KOPT-K1 (cell line): ENCODE results near the gene NAA25.
"Not testable (repeated sequence)": the region's sequence is repeated elsewhere in the genome, so short reads cannot be mapped to it uniquely, and the experiment has no call there.

Source experiments
- H3K27ac ChIP-seq: fragments of 200-600 bp; sonication (generic); 2 replicates; pipeline ENCODE4 v1.5.1; 2016; ENCODE audit warnings: antibody characterized with exemption, mild to moderate bottlenecking, low read depth, low read length; ENCODE audit not compliant: poor library complexity, severe bottlenecking
- H3K36me3 ChIP-seq: fragments of 200-600 bp; sonication (generic); 2 replicates; pipeline ENCODE4 v1.5.1; 2017; ENCODE audit warnings: antibody characterized with exemption, mild to moderate bottlenecking, low read length, moderate library complexity; ENCODE audit not compliant: insufficient read depth
- H3K9me3 ChIP-seq: fragments of 200-600 bp; sonication (generic); 2 replicates; pipeline ENCODE4 v1.5.1; 2017; ENCODE audit warnings: antibody characterized with exemption, low read length, mild to moderate bottlenecking; ENCODE audit not compliant: insufficient read depth, poor library complexity, severe bottlenecking

Gene NAA25

GRCh38 chr12:112103758-112104503 is 4.7 kb downstream of the NAA25 start:
- Histone ChIP-seq H3K9me3 (no peaks in the 10 kb centered on the region), H3K36me3 (peaks cover 68% of the 10 kb centered on the region), H3K27ac (no peak overlapping the region)

- H3K9me3 ChIP-seq, H3K27ac ChIP-seq: not testable (repeated sequence)
- peaks cover 80% of the 10 kb centered on the region for H3K36me3 ChIP-seq
Observed at GRCh38 chr12:112102746-112103145, 5.8 kb downstream of the NAA25 start.

- no peaks in the 10 kb centered on the region for H3K9me3 ChIP-seq
- H3K27ac ChIP-seq = no peak overlapping the region
- peaks cover 86% of the 10 kb centered on the region for H3K36me3 ChIP-seq
Observed at GRCh38 chr12:112102127-112102526, 6.5 kb downstream of the NAA25 start.

- peaks cover 91% of the 10 kb centered on the region for H3K36me3 ChIP-seq
- not testable (repeated sequence) for H3K27ac ChIP-seq, H3K9me3 ChIP-seq
Observed at GRCh38 chr12:112100500-112100899, 8.1 kb downstream of the NAA25 start.

- Histone ChIP-seq H3K9me3 (no peaks in the 10 kb centered on the region), H3K27ac (no peak overlapping the region), H3K36me3 (peaks cover 95% of the 10 kb centered on the region)
Observed at GRCh38 chr12:112097641-112098040, 10.9 kb downstream of the NAA25 start.

- peaks cover 96% of the 10 kb centered on the region for H3K36me3 ChIP-seq
- H3K27ac ChIP-seq = no peak overlapping the region
- no peaks in the 10 kb centered on the region for H3K9me3 ChIP-seq
Observed at GRCh38 chr12:112096667-112097066, 11.9 kb downstream of the NAA25 start.

GRCh38 chr12:112096070-112096469 is 12.5 kb downstream of the NAA25 start:
- Histone ChIP-seq H3K27ac (no peak overlapping the region), H3K9me3 (no peaks in the 10 kb centered on the region), H3K36me3 (peaks cover 96% of the 10 kb centered on the region)

- Histone ChIP-seq H3K36me3 (peaks cover 98% of the 10 kb centered on the region), H3K9me3 (no peaks in the 10 kb centered on the region), H3K27ac (no peak overlapping the region)
Observed at GRCh38 chr12:112091563-112091962, 17.0 kb downstream of the NAA25 start.

- Histone ChIP-seq H3K36me3 (peaks cover 96% of the 10 kb centered on the region), H3K9me3 (no peaks in the 10 kb centered on the region), H3K27ac (no peak overlapping the region)
Observed at GRCh38 chr12:112087851-112088250, 20.7 kb downstream of the NAA25 start.

GRCh38 chr12:112087055-112087850 is 21.3 kb downstream of the NAA25 start:
- H3K36me3 ChIP-seq = peaks cover 96% of the 10 kb centered on the region

GRCh38 chr12:112066566-112066965 is 42.0 kb downstream of the NAA25 start:
- Histone ChIP-seq H3K9me3 (no peaks in the 10 kb centered on the region), H3K27ac (no peak overlapping the region), H3K36me3 (peaks cover 99% of the 10 kb centered on the region)

More at GRCh38 chr12:112087055-112087850, 21.3 kb downstream of the NAA25 start:
- H3K9me3 ChIP-seq = no peaks in the 10 kb centered on the region
- H3K27ac ChIP-seq = no peak overlapping the region

GRCh38 chr12:112063273-112063672 is 45.3 kb downstream of the NAA25 start:
- Histone ChIP-seq H3K27ac (no peak overlapping the region), H3K9me3 (no peaks in the 10 kb centered on the region), H3K36me3 (peaks cover 100% of the 10 kb centered on the region)

- H3K27ac ChIP-seq = no peak overlapping the region
- peaks cover 100% of the 10 kb centered on the region for H3K36me3 ChIP-seq
- H3K9me3 ChIP-seq = no peaks in the 10 kb centered on the region
Observed at GRCh38 chr12:112061137-112061536, 47.4 kb downstream of the NAA25 start.

- H3K36me3 ChIP-seq = peaks cover 100% of the 10 kb centered on the region
- H3K9me3 ChIP-seq = no peaks in the 10 kb centered on the region
Observed at GRCh38 chr12:112049351-112049750, 59.2 kb downstream of the NAA25 start.

GRCh38 chr12:112046003-112046402 is 62.6 kb downstream of the NAA25 start:
- no peak overlapping the region for H3K27ac ChIP-seq
- peaks cover 100% of the 10 kb centered on the region for H3K36me3 ChIP-seq
- no peaks in the 10 kb centered on the region for H3K9me3 ChIP-seq

More at GRCh38 chr12:112049351-112049750, 59.2 kb downstream of the NAA25 start:
- no peak overlapping the region for H3K27ac ChIP-seq
